ENCODE measurements around the gene TTL.

The TTL gene

DNA sequence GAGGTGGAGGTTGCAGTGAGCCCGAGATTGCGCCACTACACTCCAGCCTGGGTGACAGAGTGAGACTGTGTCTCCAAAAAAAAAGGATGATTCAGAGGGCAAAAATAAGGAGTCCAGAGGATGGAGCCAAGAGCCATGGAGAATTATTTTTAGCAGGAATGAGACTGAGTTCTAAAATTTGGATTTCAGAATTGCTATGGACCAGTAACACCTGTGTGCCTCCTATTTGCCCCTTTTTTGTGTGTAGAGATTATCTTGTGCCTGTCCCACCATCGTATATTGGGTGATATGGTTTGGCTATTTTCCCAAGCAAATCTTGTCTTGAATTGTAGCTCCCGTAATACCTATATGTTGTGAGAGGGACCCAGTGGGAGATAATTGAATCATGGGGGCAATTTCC lies 32.1 kb upstream of the TTL start:
- H3K4me3 ChIP-seq (ENCODE audit: control insufficient read depth, low read depth, low read length) = no peak overlapping the region
- DNase-seq (ENCODE audit: low read depth) = no peak
- no peak for TF ChIP-seq CTCF (IDR thresholded peaks at IDR 0.05; ENCODE audit: control insufficient read depth, insufficient read depth, low read depth, low read length, missing control alignments)

DNA sequence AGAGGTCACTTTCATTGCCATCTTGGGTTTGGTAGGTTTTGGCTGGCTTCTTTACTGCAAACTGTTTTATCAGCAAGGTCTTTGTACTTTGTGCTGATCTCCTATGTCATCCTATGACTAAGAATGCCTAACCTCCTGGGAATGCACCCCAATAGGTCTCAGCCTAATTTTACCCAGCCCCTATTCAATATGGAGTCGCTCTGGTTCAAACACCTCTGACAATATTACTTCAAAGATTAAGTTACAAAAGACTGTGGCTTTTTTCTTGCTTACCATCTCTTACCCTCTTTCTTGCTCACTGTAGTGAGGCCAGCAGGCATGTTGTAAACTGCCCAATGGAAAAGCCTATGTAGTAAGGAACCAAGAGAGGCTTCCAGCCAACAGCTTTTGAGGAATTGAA lies 30.6 kb upstream of the TTL start:
- TF ChIP-seq CTCF (IDR thresholded peaks at IDR 0.05; ENCODE audit: control insufficient read depth, insufficient read depth, low read depth, low read length, missing control alignments) = no peak
- no peak for DNase-seq (ENCODE audit: low read depth)
- no peak overlapping the region for H3K4me3 ChIP-seq (ENCODE audit: control insufficient read depth, low read depth, low read length)

DNA sequence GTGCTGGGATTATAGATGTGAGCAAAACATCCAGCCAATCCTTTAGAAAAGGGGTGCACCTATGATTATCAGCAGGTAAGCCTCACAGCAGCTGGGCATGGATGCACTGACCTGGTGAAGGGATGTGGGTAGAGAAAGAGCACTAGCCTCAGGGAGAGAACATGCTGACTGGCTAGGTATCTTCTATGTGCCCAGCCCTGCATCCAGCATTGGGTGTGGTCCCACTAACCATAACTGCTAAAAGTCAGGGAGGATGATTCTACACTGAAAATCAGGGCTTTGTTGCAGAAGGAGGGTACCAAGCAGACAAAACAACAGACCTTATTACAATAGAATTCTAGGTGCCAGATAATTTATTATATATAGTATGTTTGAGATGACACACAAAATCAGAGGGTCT lies 27.4 kb upstream of the TTL start:
- no peak for DNase-seq (ENCODE audit: low read depth)
- TF ChIP-seq CTCF (IDR thresholded peaks at IDR 0.05; ENCODE audit: control insufficient read depth, insufficient read depth, low read depth, low read length, missing control alignments) = no peak
- H3K4me3 ChIP-seq (ENCODE audit: control insufficient read depth, low read depth, low read length) = no peak overlapping the region

DNA sequence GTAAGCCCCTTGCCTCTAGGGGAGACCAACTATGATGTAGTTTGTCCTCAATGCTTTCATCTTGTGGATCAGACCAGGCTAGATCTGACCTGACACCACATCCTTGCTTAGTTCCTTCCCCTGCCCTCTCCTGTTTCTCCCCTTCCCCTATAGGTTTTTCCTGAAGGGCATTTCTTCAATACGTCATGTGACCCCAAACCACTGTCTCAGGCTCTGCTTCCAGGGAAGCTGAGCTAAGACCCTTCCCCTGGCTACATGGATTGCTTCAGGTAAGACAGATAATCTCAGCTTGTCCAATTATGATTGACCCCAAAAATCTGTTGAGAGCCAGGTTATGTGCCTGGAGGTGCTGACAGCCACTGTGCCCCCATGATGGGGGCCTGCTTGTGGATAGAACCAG lies 22.6 kb upstream of the TTL start:
- DNase-seq (ENCODE audit: low read depth) = no peak
- no peak overlapping the region for H3K4me3 ChIP-seq (ENCODE audit: control insufficient read depth, low read depth, low read length)
- TF ChIP-seq CTCF (IDR thresholded peaks at IDR 0.05; ENCODE audit: control insufficient read depth, insufficient read depth, low read depth, low read length, missing control alignments) = no peak

- TF ChIP-seq CTCF (IDR thresholded peaks at IDR 0.05; ENCODE audit: control insufficient read depth, insufficient read depth, low read depth, low read length, missing control alignments) = no peak
- DNase-seq (ENCODE audit: low read depth) = no peak
- H3K4me3 ChIP-seq (ENCODE audit: control insufficient read depth, low read depth, low read length) = no peak overlapping the region
Observed at GRCh38 chr2:112462178-112462577, 19.8 kb upstream of the TTL start.

DNA sequence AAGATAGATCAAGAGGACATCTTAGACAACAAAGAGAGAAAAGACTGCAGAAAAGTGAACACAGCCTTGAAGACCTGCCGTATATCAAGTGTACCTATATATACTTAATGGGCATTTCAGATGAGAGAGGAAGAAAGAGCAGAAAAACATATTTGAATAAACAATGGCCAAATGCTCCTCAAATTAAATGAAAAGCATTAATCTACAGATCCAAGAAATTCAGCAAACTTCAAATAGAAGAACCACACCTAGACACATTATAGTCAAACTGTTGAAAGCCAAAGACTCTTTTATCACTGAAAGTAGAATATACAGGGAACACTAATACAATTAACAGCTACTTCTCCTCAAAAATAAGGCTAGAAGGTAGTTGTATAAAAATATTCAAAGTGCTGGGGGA lies 18.7 kb upstream of the TTL start:
- H3K4me3 ChIP-seq (ENCODE audit: control insufficient read depth, low read depth, low read length) = no peak overlapping the region
- TF ChIP-seq CTCF (IDR thresholded peaks at IDR 0.05; ENCODE audit: control insufficient read depth, insufficient read depth, low read depth, low read length, missing control alignments) = no peak
- no peak for DNase-seq (ENCODE audit: low read depth)

DNA sequence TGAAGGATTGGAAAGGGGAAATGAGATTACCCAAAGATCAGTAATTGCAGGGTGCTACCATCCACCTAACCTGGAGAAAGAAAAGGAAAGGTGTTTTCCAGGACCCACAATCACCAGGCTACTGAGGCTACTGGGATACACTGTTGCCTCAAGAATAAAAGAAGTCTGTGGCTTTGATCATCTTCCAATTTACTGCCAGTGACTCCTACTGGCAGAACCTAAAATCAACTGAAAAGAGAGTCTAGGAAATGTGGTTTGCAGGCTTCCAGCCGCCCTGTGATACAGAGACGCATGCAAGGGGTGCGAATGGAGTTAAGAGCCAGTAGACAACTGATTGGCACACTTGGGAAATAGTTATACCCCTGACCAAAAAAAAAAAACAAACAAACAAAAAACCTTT lies 16.6 kb upstream of the TTL start:
- no peak for DNase-seq (ENCODE audit: low read depth)
- H3K4me3 ChIP-seq (ENCODE audit: control insufficient read depth, low read depth, low read length) = no peak overlapping the region
- TF ChIP-seq CTCF (IDR thresholded peaks at IDR 0.05; ENCODE audit: control insufficient read depth, insufficient read depth, low read depth, low read length, missing control alignments) = peak; percentile 28

Data from AG09309 (cell line).